NCI-H128 (cell line): Measurements from ENCODE around the gene CACNG5.

Source experiments
- DNase-seq: peaks from one replicate; lab custom pipeline; 2025; ENCODE audit not compliant: unreplicated experiment; lab: John Stamatoyannopoulos, UW

The CACNG5 gene

DNA sequence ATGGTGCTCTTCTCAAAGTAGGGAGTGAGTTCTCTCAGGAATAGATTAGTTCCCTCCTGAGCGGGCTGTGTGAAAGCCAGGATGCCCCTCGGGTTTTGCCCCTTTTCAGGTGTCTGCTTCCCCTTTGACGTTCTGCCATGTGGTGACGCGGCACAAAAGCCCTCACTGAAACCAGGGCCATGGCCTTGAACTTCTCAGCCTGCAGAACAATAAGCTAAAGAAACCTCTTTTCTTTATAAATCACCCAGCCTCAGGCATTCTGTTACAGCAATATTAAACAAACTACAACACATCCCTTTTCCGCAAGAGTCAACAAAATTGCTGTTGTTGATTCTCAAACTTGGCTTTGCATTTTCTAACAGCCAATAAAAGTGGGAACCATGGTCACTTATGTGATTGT, 15.5 kb upstream of the CACNG5 start:
- DNase-seq: no peak

DNA sequence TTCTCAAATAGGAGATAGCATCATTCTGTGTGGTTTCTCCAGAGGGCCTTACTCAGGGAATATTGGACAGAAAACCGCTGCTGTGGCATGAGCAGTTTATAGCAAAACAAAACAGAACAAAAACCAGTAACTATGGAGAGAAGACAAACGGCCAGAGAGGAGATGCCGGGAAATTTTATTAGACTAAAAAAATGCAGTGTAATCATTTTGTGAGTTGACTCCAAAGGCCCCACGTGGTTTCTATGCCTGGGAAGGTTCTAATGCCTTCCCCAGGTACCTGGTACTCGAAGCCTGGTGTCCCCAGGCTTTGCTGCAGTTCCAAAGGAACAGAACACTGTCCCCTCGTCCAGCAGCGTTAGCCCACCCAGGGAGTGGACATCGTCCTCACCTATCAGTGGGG, 12.9 kb upstream of the CACNG5 start:
- no peak for DNase-seq

DNA sequence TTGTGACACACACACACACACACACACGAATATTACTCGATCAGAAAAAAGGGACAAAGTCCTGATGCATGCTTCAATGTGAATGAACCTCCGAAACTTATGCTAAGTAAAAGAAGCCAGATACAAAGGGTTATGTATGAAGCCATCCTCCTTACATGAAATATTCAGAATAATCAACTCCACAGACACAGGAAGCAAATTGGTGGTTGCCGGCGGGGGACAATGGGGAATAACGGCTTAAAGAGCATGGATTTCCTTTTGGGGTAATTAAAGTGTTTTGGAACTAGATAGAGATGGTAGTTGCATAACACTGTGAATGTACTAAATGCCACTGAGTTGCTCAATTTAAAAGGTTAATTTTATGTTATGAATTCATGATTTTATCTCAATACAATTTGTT, 8.1 kb upstream of the CACNG5 start:
- no peak for DNase-seq

DNA sequence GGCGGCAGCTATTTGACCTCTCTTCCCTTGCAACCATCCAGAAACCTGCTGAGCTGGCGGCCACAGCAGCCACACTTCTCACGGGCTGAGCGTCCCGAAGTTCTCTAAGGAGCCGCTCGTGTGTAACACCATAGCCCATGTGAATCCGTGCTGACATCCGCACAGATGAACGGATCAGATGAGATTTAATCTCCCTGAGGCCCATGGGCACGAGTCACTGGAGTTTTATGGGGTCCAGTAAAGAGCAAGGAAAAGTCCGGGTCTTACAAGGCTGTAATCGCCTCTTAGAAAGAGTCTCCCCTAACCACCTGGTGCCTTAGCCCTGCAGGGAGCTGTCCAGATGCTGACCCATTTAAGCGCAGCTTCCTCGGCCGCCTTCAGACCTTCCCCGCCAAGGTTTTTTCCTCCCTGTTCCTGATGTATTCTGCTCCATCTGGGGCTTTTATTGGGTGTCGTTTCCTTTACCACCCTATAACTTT, 5.5 kb upstream of the CACNG5 start:
- no peak for DNase-seq

DNA sequence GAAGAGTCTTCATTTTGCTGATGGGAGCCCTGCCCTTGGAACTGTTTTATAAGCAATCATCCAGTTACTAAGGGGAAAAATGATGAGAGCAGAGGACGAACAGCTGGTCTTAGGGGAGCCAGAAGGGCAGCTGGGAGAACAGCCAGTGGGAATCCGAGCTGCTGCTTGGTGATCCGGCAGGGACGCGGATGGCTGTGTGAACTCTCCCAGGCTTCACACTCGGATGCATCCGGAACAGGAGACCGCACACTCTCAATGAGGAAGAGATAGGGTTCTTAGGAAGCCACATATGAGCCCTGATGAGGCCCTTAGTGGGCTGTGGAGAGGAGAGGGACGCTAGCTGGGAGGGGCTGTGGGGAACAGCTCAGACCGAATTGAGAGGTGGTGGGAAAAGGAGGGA, 5.0 kb upstream of the CACNG5 start:
- no peak for DNase-seq

DNA sequence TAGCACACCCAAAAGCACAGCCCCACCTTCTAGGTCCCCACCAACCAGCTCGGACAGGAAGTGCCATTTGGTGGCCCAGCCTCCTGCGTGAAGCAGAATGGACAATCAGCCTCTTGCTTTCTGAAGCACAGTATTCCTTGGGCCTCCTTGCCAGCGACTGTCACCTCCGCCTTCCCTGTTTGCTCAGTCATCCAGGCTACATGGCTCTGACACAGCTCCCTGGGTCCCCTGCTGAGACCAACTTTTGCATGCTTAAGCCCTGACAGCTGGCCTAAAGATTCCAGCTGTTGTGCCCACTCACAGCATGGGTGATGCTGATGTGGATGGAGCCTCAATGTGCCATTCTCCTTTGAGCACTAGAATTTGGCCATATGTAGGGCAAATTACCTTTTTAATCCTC, 4.5 kb upstream of the CACNG5 start:
- DNase-seq: no peak

DNA sequence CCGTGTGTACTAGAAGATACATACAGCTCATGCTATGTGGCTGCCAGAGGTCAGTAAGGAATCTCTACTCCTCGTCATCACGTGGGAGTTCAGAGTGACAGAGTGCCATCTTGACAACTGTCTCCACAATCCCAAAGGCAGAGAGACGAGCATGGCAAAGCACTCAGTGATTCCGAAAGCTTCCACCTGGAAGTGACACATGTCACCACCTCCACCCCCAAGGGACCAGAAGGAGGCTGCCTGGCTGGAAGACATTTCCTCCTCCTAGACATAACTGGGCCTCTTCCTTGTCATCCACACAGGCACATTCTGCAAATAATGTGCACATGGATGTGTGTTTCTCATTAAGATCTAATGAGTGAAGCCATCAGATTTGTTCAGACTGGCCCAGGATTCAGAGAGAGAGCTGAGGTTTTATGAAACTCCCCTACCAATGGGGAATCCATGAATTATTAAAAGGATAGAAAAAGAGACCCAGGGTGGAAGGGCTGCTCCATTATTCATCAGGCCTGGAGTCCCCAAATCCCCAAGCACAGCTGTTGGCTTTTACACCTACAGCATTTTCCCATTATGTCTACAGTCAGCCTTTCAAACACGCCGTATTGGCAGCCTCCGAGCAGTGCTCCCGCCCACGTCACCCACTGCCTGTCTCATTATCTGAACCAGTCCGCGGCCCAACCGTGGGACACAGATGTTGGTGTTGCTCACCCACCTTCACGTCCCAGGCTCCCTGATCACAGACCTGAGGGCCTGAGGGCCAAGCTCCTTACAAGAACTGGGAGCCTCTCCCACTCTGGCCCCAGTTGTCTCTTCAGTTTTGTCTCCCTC, 3.3 kb upstream of the CACNG5 start:
- no peak for DNase-seq

DNA sequence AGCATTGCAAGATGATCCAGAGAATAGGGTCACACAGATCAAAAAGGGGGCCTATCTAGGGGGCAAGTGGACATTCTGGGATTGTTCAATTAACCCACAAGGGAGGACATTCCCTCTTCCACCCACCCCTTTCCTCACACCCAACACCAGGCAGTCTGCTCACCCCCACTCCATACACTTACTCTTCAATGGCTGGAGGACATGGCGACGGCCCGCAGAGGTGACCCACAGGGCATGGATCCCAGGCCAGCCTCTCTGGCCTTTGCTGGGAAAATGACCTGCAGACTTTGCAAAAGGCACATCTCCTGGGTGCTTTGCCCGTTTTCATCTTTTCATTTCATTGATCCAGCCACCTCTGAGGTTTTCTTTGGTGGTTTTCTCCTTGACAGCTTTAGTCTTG, 1.7 kb upstream of the CACNG5 start:
- DNase-seq: no peak

DNA sequence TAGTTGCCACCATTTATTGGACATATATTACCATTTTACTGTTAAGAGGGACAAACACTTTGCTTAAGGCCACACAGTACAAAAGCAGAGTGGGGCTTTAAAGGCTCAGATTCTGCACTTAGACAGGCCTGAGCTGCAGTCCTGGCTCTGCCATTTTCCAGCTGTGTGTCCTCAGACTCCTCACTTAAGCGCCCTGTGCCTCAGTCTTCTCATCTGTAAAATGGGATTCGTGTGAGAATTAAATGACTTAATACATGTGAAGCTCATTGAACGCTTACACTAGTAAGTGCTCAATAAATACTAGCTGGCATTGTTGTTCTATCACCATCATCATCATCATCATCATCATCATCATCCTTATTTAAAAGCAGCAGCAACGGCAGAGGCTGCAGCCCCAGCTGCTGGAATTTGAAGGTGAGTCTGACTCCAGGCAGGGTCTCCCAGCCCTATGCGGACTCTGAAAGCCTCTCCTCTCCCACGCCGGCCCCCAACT, 445 bp upstream of the CACNG5 start:
- no peak for DNase-seq

DNA sequence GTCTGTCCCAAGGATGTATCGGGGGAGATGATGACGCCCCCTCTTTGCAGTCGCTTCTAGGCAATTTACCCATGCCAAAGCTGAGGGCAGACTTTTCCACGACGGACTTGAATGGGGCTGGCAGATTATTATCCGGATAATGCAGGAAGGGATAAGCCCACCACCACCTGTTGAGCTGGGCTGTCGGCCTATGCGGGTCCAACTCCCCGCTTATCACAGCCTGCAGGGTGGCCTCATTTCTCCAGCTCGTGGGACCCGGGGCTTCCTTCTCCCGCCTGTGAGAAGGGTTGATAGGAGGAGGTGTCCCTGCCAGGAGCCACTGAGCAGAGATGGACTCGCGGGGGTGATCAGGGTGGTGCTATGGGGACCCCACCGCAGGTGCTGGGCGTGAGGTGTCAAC, 559 bp downstream of the CACNG5 start:
- no peak for DNase-seq

DNA sequence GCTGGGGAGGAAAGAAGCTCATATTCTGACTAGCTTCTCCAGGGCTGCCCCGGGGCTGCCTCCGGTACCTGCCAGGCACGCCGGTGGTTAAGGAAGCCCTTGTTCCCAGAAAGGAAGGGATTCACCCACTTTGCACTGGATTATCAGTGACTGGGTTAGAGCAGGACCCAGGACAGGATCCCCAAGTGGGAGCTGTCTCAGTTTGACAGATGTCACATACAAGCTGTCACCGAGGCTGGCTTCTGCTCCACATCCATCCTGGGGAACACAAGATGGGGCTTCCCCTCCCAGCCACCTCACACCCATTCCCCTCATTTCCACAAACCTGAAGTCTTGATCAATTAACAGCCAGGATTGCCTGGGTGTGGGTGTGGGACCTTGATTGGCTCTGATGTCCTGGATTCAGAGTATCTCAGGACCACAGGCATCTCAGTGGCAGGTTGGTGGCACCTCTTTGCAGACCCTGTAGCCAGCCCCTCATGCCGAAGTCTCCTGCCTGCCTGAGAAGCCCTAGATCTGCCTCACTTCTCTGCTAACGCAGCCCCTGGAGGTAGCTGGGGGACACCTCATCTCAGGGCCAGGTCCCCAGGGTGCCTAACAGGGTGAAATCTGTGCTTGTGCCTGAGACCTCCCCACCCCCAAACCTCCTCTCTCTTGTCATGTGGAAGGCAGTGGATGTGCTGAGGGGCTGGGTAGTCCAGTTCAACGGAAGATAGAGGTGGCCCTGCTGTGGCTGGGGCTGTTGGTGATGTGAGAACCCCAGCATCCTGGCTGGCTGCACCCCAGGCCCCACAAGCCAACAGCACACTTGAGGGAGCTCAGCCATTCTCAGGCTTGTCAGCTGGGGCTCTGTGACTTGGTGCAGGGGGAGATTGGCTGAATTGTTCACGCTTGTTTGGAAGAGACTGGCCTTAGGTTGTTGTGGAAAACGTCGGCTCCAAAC, 1.4 kb downstream of the CACNG5 start:
- no peak for DNase-seq

DNA sequence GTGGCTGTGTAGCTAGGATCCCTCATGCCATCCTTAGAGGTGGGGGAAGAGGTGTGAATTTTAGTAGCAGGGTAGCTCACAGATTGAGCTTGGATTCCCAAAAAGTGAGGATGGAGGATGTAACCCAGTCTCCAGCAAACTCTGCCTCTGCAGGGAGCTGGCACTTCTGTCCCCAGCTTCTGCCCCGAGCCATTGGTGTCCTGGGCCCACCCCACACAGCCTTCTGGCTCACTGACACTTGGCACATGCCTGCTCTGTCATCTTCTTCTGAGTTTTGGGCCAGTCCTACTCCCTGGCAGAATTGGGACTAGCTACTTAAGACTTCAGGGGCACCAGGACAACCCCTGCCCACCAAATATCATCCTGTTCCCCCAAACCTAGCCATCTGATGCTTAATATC, 2.3 kb downstream of the CACNG5 start:
- no peak for DNase-seq

DNA sequence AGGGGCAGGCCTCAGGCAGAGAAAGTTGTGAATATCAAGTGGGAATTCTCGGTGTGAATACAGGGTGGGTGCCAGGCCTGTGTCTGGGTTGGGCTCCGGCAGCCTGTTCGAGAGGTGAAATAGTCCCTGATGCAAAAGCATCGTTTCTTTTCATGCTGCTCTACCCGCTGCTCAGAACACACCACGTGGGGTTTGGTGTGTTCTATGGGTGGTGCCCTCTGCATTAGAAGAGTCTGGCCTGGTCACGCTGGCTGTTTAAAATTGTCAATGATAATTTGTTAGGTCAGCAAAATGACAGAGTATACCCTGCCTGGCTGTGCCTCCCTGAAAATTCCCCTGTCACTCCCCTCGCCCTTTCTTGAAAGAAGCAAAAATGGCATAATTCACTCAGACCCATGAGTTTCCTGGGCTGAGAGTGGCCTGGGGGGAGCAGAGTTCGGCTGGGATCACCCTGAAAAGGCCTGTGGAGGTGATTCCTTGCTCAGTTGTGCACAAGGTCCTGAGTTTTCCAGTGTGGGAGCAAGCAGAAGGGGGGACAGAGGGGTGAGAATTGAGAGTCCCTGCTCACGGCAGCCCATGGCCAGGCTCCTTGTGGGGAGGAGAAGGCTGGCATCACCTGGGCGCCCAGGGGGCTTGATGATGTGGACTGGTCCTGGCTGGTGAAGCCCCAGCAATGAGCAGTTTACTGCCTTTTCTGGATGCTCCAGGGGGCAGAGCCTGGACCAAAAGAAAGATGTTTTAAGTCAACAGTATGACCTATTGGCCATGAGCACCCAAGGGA, 3.2 kb downstream of the CACNG5 start:
- DNase-seq: no peak

DNA sequence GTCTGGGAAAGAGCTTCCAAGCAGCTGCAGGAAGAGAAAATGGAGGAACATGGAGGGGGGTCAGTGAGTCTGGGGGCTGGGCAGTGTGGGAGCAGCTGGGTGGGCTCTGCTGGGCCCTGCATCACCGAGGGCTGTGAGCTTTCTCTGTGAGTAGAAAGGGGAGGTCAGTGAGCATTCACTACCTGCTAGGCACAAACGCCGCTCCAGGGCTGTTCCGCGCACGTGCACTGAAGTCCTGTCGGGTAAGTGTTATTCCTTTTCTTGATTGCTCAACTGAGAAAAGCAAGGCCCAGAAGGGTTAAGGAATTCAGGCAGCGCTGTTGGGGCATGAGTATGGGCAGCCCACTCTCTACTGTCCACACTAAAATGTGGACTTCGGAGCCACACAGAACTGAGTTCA, 4.7 kb downstream of the CACNG5 start:
- no peak for DNase-seq

DNA sequence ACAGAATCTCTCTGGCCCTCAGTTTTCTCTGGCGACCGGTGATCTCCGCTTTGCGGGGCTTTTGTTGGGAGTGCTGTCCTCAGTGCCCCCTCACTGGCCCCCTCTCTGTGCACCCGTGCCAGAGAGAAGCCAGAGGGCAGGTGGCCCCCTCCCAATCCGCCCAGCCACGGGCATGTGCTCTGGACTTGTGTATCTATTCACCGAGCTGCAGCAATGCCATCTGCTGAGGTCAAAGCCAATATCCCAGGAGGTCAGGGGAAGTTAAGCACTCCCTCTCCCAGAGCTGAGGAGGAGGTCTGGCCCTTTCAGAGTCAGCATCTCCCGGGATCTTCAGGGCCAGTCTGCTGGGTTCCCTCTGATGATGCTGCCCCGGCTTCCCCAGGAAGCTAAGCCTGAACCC, 5.1 kb downstream of the CACNG5 start:
- no peak for DNase-seq

DNA sequence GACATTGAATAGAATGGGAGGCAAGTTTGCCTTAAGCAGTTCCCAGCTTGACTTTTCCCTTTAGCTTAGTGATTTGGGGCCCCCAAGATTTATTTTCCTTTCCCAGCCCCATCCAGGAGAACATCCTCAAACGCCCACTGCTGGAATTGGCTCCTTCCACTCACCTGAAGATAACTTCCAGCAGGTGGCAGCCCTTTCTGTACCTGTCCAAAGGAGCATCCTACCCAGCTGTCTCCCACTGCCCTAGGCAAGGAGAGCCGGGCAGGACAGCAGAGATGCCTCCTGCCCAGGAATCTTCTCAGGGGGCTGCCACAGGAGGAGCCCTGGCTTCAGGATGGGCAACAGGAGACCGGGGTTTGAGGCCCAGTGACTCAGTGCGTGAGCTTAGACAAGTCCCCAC, 6.4 kb downstream of the CACNG5 start:
- no peak for DNase-seq

DNA sequence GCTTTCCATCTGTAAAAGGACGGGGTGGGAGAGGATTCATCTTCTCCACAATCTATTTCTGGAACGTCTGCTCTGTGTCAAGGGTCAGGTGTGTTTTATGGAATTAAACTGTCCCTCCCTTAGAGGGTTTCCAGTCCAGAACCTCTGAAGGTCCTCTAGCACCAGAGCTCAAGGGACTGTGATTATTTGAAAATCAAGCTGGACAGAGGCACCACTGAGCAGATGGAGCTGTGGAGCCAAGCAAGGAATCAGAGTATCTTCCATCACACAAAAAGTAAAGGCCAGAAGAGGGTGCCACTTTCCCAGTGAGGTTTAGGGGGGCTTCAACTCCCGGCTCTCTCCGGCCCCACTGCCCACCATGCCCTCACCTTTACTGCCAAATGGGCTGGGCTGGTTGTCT, 6.8 kb downstream of the CACNG5 start:
- no peak for DNase-seq

DNA sequence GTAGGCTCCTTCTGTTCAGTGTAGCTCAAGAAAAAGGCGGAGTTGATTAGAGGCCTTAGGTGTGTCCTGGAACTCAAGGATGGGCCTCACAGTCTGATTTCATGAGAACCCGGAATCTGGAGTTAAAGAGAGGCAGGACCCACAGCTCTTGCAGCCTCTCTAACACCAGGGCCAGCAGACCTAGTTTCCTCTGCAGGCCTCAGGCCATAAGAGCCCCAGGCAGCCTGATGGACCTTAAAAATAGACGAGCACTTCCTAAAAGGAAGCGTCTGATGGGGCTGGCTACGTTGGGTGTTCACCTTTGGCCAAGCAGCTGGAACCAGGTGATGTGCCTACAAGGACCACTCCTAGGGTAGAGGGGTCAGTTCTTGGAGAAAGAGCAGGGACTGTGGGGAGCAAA, 7.6 kb downstream of the CACNG5 start:
- no peak for DNase-seq

DNA sequence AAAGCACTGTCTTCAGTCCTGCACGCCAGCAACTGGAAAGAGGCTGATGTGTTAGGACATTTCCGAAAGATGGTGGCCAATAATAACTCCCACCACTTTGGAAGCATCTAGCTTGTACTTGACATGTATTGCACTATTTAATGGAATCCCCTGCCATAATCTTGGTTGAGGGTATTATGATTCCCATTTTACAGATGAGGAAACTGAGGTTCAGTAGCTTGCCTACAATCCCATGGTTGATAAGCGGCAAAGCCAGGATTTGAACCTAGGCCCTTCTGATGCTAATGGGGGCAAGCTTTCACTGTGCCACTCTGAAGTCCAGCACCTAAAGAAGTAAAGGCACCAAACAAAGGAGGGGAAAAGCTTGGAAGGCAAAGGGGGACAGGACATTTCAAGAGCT, 8.0 kb downstream of the CACNG5 start:
- DNase-seq: no peak

DNA sequence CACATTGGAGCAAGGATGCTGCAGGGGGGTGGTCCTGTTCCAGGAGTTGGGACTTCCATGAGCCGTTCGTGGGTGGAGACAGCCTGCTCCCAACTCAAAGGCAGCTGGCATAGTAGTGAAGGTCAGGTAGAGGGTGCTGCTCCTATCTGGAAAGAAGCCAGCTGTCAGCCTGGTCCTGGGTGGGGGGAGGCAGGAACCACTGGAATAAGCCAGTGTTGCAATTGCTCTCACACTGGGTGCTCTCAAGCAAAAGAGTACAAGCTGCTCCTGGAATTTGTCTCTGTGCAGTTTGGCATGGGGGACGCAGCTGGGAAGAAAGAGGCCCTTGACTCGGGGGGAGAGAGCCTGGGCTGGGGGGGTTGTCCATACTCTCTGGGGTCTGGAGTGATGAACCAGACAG, 8.7 kb downstream of the CACNG5 start:
- no peak for DNase-seq

DNA sequence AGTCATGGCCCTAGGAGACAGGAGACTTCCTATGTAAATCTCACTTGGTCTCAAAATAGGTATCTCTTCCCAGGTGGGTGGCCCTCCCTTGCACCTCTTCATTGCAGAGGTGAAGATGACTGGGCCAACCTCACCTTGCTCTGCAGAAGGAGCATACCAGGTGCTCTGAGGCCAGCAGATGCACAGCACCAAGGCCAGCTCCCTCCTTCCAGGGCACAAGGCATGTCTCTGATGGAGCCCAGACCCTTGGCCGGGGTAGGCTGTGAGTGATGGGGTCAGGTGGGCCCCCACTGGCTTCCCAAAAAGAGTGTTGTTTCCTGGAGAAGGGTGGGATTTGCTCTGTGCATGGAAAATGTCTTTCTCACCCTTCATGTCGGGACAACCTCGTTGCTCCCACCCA, 12.8 kb downstream of the CACNG5 start:
- no peak for DNase-seq
